Measurements from ENCODE around the gene POU6F1.
"Not testable (repeated sequence)": the region's sequence is repeated elsewhere in the genome, so short reads cannot be mapped to it uniquely, and the experiment has no call there.

GRCh38 chr12:51227112-51227511 lies 9.2 kb upstream of the POU6F1 start:
- TF ChIP-seq CTCF (conservative IDR thresholded peaks at IDR 0.05); EZH2 (IDR thresholded peaks at IDR 0.05; ENCODE audit: low read depth): not testable (repeated sequence)
